ENCODE data around the gene YBEY. TPM values are rescaled to one million over a fixed set of nuclear protein-coding genes. Genes with fewer than 3 reads are reported as not detected.
A peak's percentile ranks its signal among the peaks of the same experiment; 100 is the strongest.

YBEY gene
- total RNA-seq, 2 experiments from 2014 or later: 9.9 to 11.0 TPM

GRCh38 chr21:46312949-46313348 lies 26.8 kb downstream of the YBEY start:
- no peak overlapping the region for H3K27ac Mint-ChIP-seq
- intact Hi-C loops (cut with micrococcal nuclease): no loop called here
- H3K27me3 Mint-ChIP-seq (ENCODE audit: low read depth): no peaks in the 10 kb centered on the region
- no peak overlapping the region for H3K4me3 Mint-ChIP-seq
- no peak for DNase-seq
- no peaks in the 10 kb centered on the region for H3K4me1 Mint-ChIP-seq (ENCODE audit: low read depth)
- peaks cover 13% of the 10 kb centered on the region for H3K36me3 Mint-ChIP-seq (ENCODE audit: low read depth)
- H3K9me3 Mint-ChIP-seq: no peaks in the 10 kb centered on the region
- CTCF ChIA-PET: no interaction called here

GRCh38 chr21:46314441-46315020 lies 28.4 kb downstream of the YBEY start:
- no peaks in the 10 kb centered on the region for H3K9me3 Mint-ChIP-seq
- H3K4me3 Mint-ChIP-seq: no peak overlapping the region
- H3K27ac Mint-ChIP-seq: no peak overlapping the region
- H3K36me3 Mint-ChIP-seq (ENCODE audit: low read depth): peaks cover 7% of the 10 kb centered on the region
- H3K27me3 Mint-ChIP-seq (ENCODE audit: low read depth): no peaks in the 10 kb centered on the region
- CTCF ChIA-PET: no interaction called here
- no peaks in the 10 kb centered on the region for H3K4me1 Mint-ChIP-seq (ENCODE audit: low read depth)
- DNase-seq: no peak
- intact Hi-C loops (cut with micrococcal nuclease): no loop called here

GRCh38 chr21:46316708-46317324 lies 30.7 kb downstream of the YBEY start:
- CTCF ChIA-PET: no interaction called here
- H3K4me1 Mint-ChIP-seq (ENCODE audit: low read depth): peaks cover 13% of the 10 kb centered on the region
- H3K27me3 Mint-ChIP-seq (ENCODE audit: low read depth): no peaks in the 10 kb centered on the region
- intact Hi-C loops (cut with micrococcal nuclease): no loop called here
- H3K9me3 Mint-ChIP-seq: no peaks in the 10 kb centered on the region
- no peak overlapping the region for H3K4me3 Mint-ChIP-seq
- H3K27ac Mint-ChIP-seq: no peak overlapping the region
- DNase-seq: no peak
- peaks cover 15% of the 10 kb centered on the region for H3K36me3 Mint-ChIP-seq (ENCODE audit: low read depth)

GRCh38 chr21:46317710-46318463 lies 31.7 kb downstream of the YBEY start:
- H3K27me3 Mint-ChIP-seq (ENCODE audit: low read depth): no peaks in the 10 kb centered on the region
- H3K4me3 Mint-ChIP-seq: no peak overlapping the region
- DNase-seq: no peak
- CTCF ChIA-PET: no interaction called here
- intact Hi-C loops (cut with micrococcal nuclease): no loop called here
- peaks cover 18% of the 10 kb centered on the region for H3K4me1 Mint-ChIP-seq (ENCODE audit: low read depth)
- no peak overlapping the region for H3K27ac Mint-ChIP-seq
- no peaks in the 10 kb centered on the region for H3K9me3 Mint-ChIP-seq
- peaks cover 26% of the 10 kb centered on the region for H3K36me3 Mint-ChIP-seq (ENCODE audit: low read depth)

GRCh38 chr21:46318464-46318845 lies 32.3 kb downstream of the YBEY start:
- H3K4me3 Mint-ChIP-seq: no peak overlapping the region
- no peaks in the 10 kb centered on the region for H3K27me3 Mint-ChIP-seq (ENCODE audit: low read depth)
- no peak for DNase-seq
- H3K27ac Mint-ChIP-seq: no peak overlapping the region
- CTCF ChIA-PET: no interaction called here
- peaks cover 18% of the 10 kb centered on the region for H3K4me1 Mint-ChIP-seq (ENCODE audit: low read depth)
- H3K9me3 Mint-ChIP-seq: no peaks in the 10 kb centered on the region
- intact Hi-C loops (cut with micrococcal nuclease): no loop called here
- peaks cover 28% of the 10 kb centered on the region for H3K36me3 Mint-ChIP-seq (ENCODE audit: low read depth)

- H3K4me3 Mint-ChIP-seq: no peak overlapping the region
- no peaks in the 10 kb centered on the region for H3K9me3 Mint-ChIP-seq
- intact Hi-C loops (cut with micrococcal nuclease): no loop called here
- DNase-seq: no peak
- H3K4me1 Mint-ChIP-seq (ENCODE audit: low read depth): peaks cover 18% of the 10 kb centered on the region
- CTCF ChIA-PET: no interaction called here
- H3K27ac Mint-ChIP-seq: no peak overlapping the region
- H3K36me3 Mint-ChIP-seq (ENCODE audit: low read depth): peaks cover 28% of the 10 kb centered on the region
- no peaks in the 10 kb centered on the region for H3K27me3 Mint-ChIP-seq (ENCODE audit: low read depth)
Observed at GRCh38 chr21:46319186-46319585, 33.0 kb downstream of the YBEY start.

GRCh38 chr21:46320331-46320801 lies 34.2 kb downstream of the YBEY start:
- CTCF ChIA-PET: no interaction called here
- no peaks in the 10 kb centered on the region for H3K9me3 Mint-ChIP-seq
- H3K36me3 Mint-ChIP-seq (ENCODE audit: low read depth): peaks cover 28% of the 10 kb centered on the region
- H3K4me1 Mint-ChIP-seq (ENCODE audit: low read depth): peaks cover 19% of the 10 kb centered on the region
- H3K4me3 Mint-ChIP-seq: no peak overlapping the region
- intact Hi-C loops (cut with micrococcal nuclease): loop anchor here (5.0 kb wide), 1 partner anchor 1503 kb away; the partner anchor contains the start of gene SUMO3
- DNase-seq: no peak
- no peak overlapping the region for H3K27ac Mint-ChIP-seq
- H3K27me3 Mint-ChIP-seq (ENCODE audit: low read depth): no peaks in the 10 kb centered on the region

GRCh38 chr21:46322351-46323226 lies 36.4 kb downstream of the YBEY start:
- peak overlapping the region; percentile 94 for H3K27ac Mint-ChIP-seq
- CTCF ChIA-PET: no interaction called here
- peaks cover 28% of the 10 kb centered on the region for H3K4me1 Mint-ChIP-seq (ENCODE audit: low read depth)
- intact Hi-C loops (cut with micrococcal nuclease): loop anchor here (1.0 to 5.0 kb wide), 5 partner anchors 26 to 1505 kb away; partner anchors contain the start of genes LSS, PCBP3 and SUMO3
- no peaks in the 10 kb centered on the region for H3K27me3 Mint-ChIP-seq (ENCODE audit: low read depth)
- H3K36me3 Mint-ChIP-seq (ENCODE audit: low read depth): peaks cover 38% of the 10 kb centered on the region
- H3K9me3 Mint-ChIP-seq: no peaks in the 10 kb centered on the region
- DNase-seq: peak; percentile 38
- peak overlapping the region; percentile 96 for H3K4me3 Mint-ChIP-seq

GRCh38 chr21:46323227-46323709 lies 37.1 kb downstream of the YBEY start:
- intact Hi-C loops (cut with micrococcal nuclease): loop anchor here (1.0 to 5.0 kb wide), 5 partner anchors 26 to 1506 kb away; partner anchors contain the start of genes LSS, PCBP3 and SUMO3
- Mint-ChIP-seq H3K4me3 (peak overlapping the region; percentile 96), H3K9me3 (no peaks in the 10 kb centered on the region), H3K36me3 (ENCODE audit: low read depth) (peaks cover 39% of the 10 kb centered on the region), H3K27me3 (ENCODE audit: low read depth) (no peaks in the 10 kb centered on the region), H3K4me1 (ENCODE audit: low read depth) (peaks cover 28% of the 10 kb centered on the region), H3K27ac (peak overlapping the region; percentile 94)
- peak; percentile 17 for DNase-seq
- CTCF ChIA-PET: interaction anchor here (0.7 kb wide), 1 partner anchor 180 kb away, joined by 3 read pairs; no protein-coding TSS in a partner anchor

- peak; percentile 97 for DNase-seq
- intact Hi-C loops (cut with micrococcal nuclease): loop anchor here (1.0 to 5.0 kb wide), 11 partner anchors 27 to 1507 kb away; partner anchors contain the start of genes DIP2A, LSS, PCBP3 and PRMT2
- Mint-ChIP-seq H3K9me3 (no peaks in the 10 kb centered on the region), H3K36me3 (ENCODE audit: low read depth) (peaks cover 39% of the 10 kb centered on the region), H3K27me3 (ENCODE audit: low read depth) (no peaks in the 10 kb centered on the region), H3K27ac (peak within 1 kb of the TSS; percentile 97), H3K4me3 (peak within 1 kb of the TSS; percentile 96), H3K4me1 (ENCODE audit: low read depth) (peaks cover 28% of the 10 kb centered on the region)
- CTCF ChIA-PET: interaction anchor here (0.7 kb wide), 1 partner anchor 181 kb away, joined by 3 read pairs; no protein-coding TSS in a partner anchor
Observed at GRCh38 chr21:46323710-46324389, 37.7 kb downstream of the YBEY start, which contains the start of the genes C21orf58 and PCNT. Gene C21orf58 (minus strand): TSS chr21:46323870. CDS start chr21:46322738, 1,132 bp downstream. Gene PCNT (plus strand): TSS chr21:46324156. CDS start chr21:46324229, 73 bp downstream.

Measured in activated naive CD4-positive, alpha-beta T cell treated with anti-CD3 and anti-CD28 coated beads for 36 hours (primary cell).